Stomach (tissue), 4 donors: Measurements from ENCODE around the gene RPH3AL.

ENCODE experiments used
- CTCF ChIP-seq, 7 experiments: fragments of 450-650 bp in 4 of 7; fragments of 200-600 bp in 3 of 7; sonication (generic) in 3 of 7; IDR thresholded peaks; one replicate each; pipeline ENCODE4 v1.5.1; 2016 to 2019; ENCODE audit warnings: antibody characterized with exemption in 7 of 7, control low read depth in 2 of 7, mild to moderate bottlenecking in 1 of 7
- POLR2AphosphoS5 ChIP-seq, 3 donors: sonication (generic); formaldehyde crosslinking; IDR thresholded peaks; one replicate each; pipeline ENCODE4 v1.6.1; 2016; ENCODE audit warnings: antibody characterized with exemption in 3 of 3

GRCh38 chr17:299546-299945 is 53.1 kb downstream of the RPH3AL start:
- no peak for TF ChIP-seq CTCF (IDR thresholded peaks at IDR 0.05)
- no peak for TF ChIP-seq POLR2AphosphoS5 (IDR thresholded peaks at IDR 0.05)
